Astrocyte of the spinal cord (primary cell): ENCODE measurements around the gene MTOR.

ENCODE experiments used
- DNase-seq: peaks from one replicate; pipeline ENCODE4 v3.0.0; 2011; ENCODE audit warnings: low read depth, low spot score
- H3K4me3 ChIP-seq: 2 replicates; pipeline ENCODE4 v1.5.1; 2011; ENCODE audit warnings: low read depth, mild to moderate bottlenecking, low read length, moderate library complexity
- CTCF ChIP-seq: IDR thresholded peaks from 2 replicates; pipeline ENCODE4 v1.5.1; 2012; ENCODE audit warnings: low read depth, mild to moderate bottlenecking, low read length, inconsistent platforms
- in situ Hi-C: cut with HindIII; loops from 2 replicates; pipeline ENCODE4 v1.10.0; 2017; ENCODE audit warnings: low sequenced_read_pairs

The MTOR gene

GRCh38 chr1:11061652-11062365 lies 200.5 kb downstream of the MTOR start:
- in situ Hi-C loops: no loop called here
- no peak for TF ChIP-seq CTCF
- DNase-seq: no peak
- no peak overlapping the region for H3K4me3 ChIP-seq

- in situ Hi-C loops: no loop called here
- H3K4me3 ChIP-seq: peak within 1 kb of the TSS; percentile 73
- TF ChIP-seq CTCF: peak; percentile 23
- DNase-seq: peak; percentile 87
Observed at GRCh38 chr1:11059968-11060830, 202.2 kb downstream of the MTOR start, which contains the start of gene SRM. SRM (minus strand) TSS chr1:11060018; CDS start chr1:11059943, 75 bp downstream.

- in situ Hi-C loops: no loop called here
- H3K4me3 ChIP-seq: peak overlapping the region; percentile 73
- DNase-seq: no peak
- no peak for TF ChIP-seq CTCF
Observed at GRCh38 chr1:11059155-11059967, 203.0 kb downstream of the MTOR start.

GRCh38 chr1:11058595-11059154 lies 203.7 kb downstream of the MTOR start:
- no peak for TF ChIP-seq CTCF
- in situ Hi-C loops: no loop called here
- H3K4me3 ChIP-seq: peak overlapping the region; percentile 73
- no peak for DNase-seq

GRCh38 chr1:11058026-11058425 lies 204.3 kb downstream of the MTOR start:
- TF ChIP-seq CTCF: no peak
- in situ Hi-C loops: no loop called here
- no peak for DNase-seq
- no peak overlapping the region for H3K4me3 ChIP-seq

GRCh38 chr1:11057477-11057876 lies 204.9 kb downstream of the MTOR start:
- no peak for DNase-seq
- no peak for TF ChIP-seq CTCF
- no peak overlapping the region for H3K4me3 ChIP-seq
- in situ Hi-C loops: no loop called here
